K562 (cell line): ENCODE results near the gene TSR3. TPM values are rescaled to one million over a fixed set of nuclear protein-coding genes. Genes with fewer than 3 reads are reported as not detected.

ENCODE experiments used
- BCOR ChIP-seq: fragments of 450-650 bp; IDR thresholded peaks from 2 replicates; pipeline ENCODE4 v1.6.1; 2016
- CCNT2 ChIP-seq: IDR thresholded peaks from 2 replicates; pipeline ENCODE4 v1.6.1; 2011; ENCODE audit warnings: borderline replicate concordance, low read depth, mild to moderate bottlenecking, moderate library complexity, mixed read lengths, low read length; ENCODE audit not compliant: insufficient read length; ENCODE audit errors: extremely low read depth
- CEBPZ ChIP-seq: fragments of 150-350 bp; IDR thresholded peaks from 2 replicates; pipeline ENCODE4 v1.6.1; 2014; ENCODE audit warnings: low read depth, mild to moderate bottlenecking, low read length, borderline replicate concordance
- ELF1 ChIP-seq: fragments of 200-800 bp; sonication (Bioruptor generic); IDR thresholded peaks from 2 replicates; pipeline ENCODE4 v1.6.1; 2016; ENCODE audit warnings: missing genetic modification characterization, missing compliant biosample characterization
- EP300 ChIP-seq: IDR thresholded peaks from 2 replicates; pipeline ENCODE4 v1.6.1; 2012; ENCODE audit warnings: low read length, improper control_type of control experiment
- ESRRA ChIP-seq: fragments of 450-650 bp; IDR thresholded peaks from 2 replicates; pipeline ENCODE4 v1.6.1; 2014; ENCODE audit warnings: low read depth, mild to moderate bottlenecking, moderate library complexity, borderline replicate concordance
- ETV5 ChIP-seq: sonication (generic); formaldehyde crosslinking; IDR thresholded peaks from 2 replicates; pipeline ENCODE4 v1.4.0; 2020; ENCODE audit warnings: low read depth, mild to moderate bottlenecking, missing genetic modification reagents
- HNRNPL ChIP-seq: fragments of 200-400 bp; formaldehyde crosslinking; IDR thresholded peaks from 2 replicates; pipeline ENCODE4 v1.6.1; 2017; ENCODE audit warnings: low read depth, mild to moderate bottlenecking, low read length
- KDM2B ChIP-seq: fragments of 250-450 bp; sonication (Bioruptor Pico); IDR thresholded peaks from 2 replicates; pipeline ENCODE4 v1.8.0; 2021; ENCODE audit warnings: mild to moderate bottlenecking, moderate library complexity
- KLF13 ChIP-seq: fragments of 450-650 bp; IDR thresholded peaks from 2 replicates; pipeline ENCODE4 v1.6.1; 2016; ENCODE audit warnings: missing genetic modification characterization, low read depth, mild to moderate bottlenecking, missing compliant biosample characterization, moderate library complexity, borderline replicate concordance
- LCOR ChIP-seq: sonication (generic); formaldehyde crosslinking; IDR thresholded peaks from 2 replicates; pipeline ENCODE4 v1.8.0; 2022; ENCODE audit warnings: mild to moderate bottlenecking, missing genetic modification reagents
- MCM3 ChIP-seq: fragments of 450-650 bp; IDR thresholded peaks from 2 replicates; pipeline ENCODE4 v1.6.1; 2016
- PHF21A ChIP-seq: fragments of 450-650 bp; IDR thresholded peaks from 2 replicates; pipeline ENCODE4 v1.6.1; 2017; ENCODE audit warnings: low read depth, borderline replicate concordance
- POLR3G ChIP-seq: IDR thresholded peaks from 2 replicates; pipeline ENCODE4 v1.6.1; 2011; ENCODE audit not compliant: insufficient read length, insufficient replicate concordance; ENCODE audit errors: extremely low read depth
- PPARD ChIP-seq: fragments of 250-450 bp; sonication (Bioruptor Pico); IDR thresholded peaks from 2 replicates; pipeline ENCODE4 v1.8.0; 2022; ENCODE audit warnings: inconsistent platforms, mild to moderate bottlenecking, moderate library complexity
- RFX1 ChIP-seq: fragments of 450-650 bp; IDR thresholded peaks from 2 replicates; pipeline ENCODE4 v1.6.1; 2016; ENCODE audit warnings: mild to moderate bottlenecking, moderate library complexity
- SIN3B ChIP-seq: fragments of 450-650 bp; IDR thresholded peaks from 2 replicates; pipeline ENCODE4 v1.6.1; 2017; ENCODE audit warnings: low read depth, mild to moderate bottlenecking, moderate library complexity
- TEAD4 ChIP-seq, 2 experiments: sonication (generic) in 1 of 2; formaldehyde crosslinking in 1 of 2; IDR thresholded peaks; 2 replicates each; pipeline versions ENCODE4 v1.6.1 to v1.8.0; 2012 to 2022; ENCODE audit warnings: borderline replicate concordance in 1 of 2, inconsistent platforms in 1 of 2, low read length in 1 of 2, mild to moderate bottlenecking in 1 of 2, missing genetic modification reagents in 1 of 2
- ZFP1 ChIP-seq: fragments of 450-650 bp; formaldehyde crosslinking; IDR thresholded peaks from 2 replicates; pipeline ENCODE4 v1.4.0; 2020; ENCODE audit warnings: mild to moderate bottlenecking, mixed read lengths
- ZNF134 ChIP-seq: fragments of 250-450 bp; sonication (Bioruptor Pico); conservative IDR thresholded peaks from 2 replicates; pipeline ENCODE4 v1.4.0; 2020
- ZNF274 ChIP-seq: IDR thresholded peaks from 2 replicates; pipeline ENCODE4 v1.6.1; 2011; ENCODE audit warnings: low read depth, mild to moderate bottlenecking, low read length, moderate library complexity, borderline replicate concordance
- ZNF41 ChIP-seq: fragments of 250-450 bp; sonication (Bioruptor Pico); conservative IDR thresholded peaks from 2 replicates; pipeline ENCODE4 v1.4.0; 2020; ENCODE audit warnings: mild to moderate bottlenecking
- ZNF586 ChIP-seq: fragments of 450-650 bp; formaldehyde crosslinking; conservative IDR thresholded peaks from 2 replicates; pipeline ENCODE4 v1.4.0; 2020; ENCODE audit warnings: mild to moderate bottlenecking, moderate library complexity
- ZNF639 ChIP-seq, 2 experiments: fragments of 200-800 bp in 1 of 2; sonication (Bioruptor generic) in 1 of 2; sonication (generic) in 1 of 2; formaldehyde crosslinking in 1 of 2; IDR thresholded peaks in 1 of 2; conservative IDR thresholded peaks in 1 of 2; 2 replicates each; pipeline versions ENCODE4 v1.5.0 to v1.6.1; 2016 to 2020; ENCODE audit warnings: missing compliant biosample characterization in 1 of 2, missing genetic modification characterization in 1 of 2, missing genetic modification reagents in 1 of 2
- polyA plus RNA-seq, 8 experiments: library from polyadenylated mRNA; depleted of rRNA in 4 of 8; stranded (reverse) in 5 of 8; unstranded in 3 of 8; fragments of >200 nt; fragmentation: Nextera tagmentation in 2 of 8; fragmentation: Illumina TruSeq in 1 of 8; extraction: Ambion mirVana in 2 of 8; extraction: Trizol in 1 of 8; gene quantifications; 2 replicates each; pipeline versions ENCODE4 v1.2.1 to v1.2.3, GENCODE V29; 2011 to 2014; ENCODE audit warnings: inconsistent platforms in 1 of 8, missing spikeins in 1 of 8
- total RNA-seq, 7 experiments: library from RNA; depleted of rRNA in 6 of 7; stranded (reverse); fragments of >200 nt in 6 of 7; fragmentation: Illumina TruSeq in 2 of 7; extraction: Trizol in 2 of 7; gene quantifications; 2 replicates each; pipeline versions ENCODE4 v1.2.1 to v1.2.3, GENCODE V29; 2011 to 2021; ENCODE audit warnings: low replicate concordance in 1 of 7

TSR3 gene
- total and polyA plus RNA-seq, 9 of the 15 experiments (the other 6 are each of a cell fraction or from before 2014, with no cell fraction given): 1.5 to 74.8 (median 16.5) TPM

GRCh38 chr16:1308977-1309885 is 42.4 kb downstream of the TSR3 start, which contains the start of gene UBE2I (continued):
- peak in 1 of 2 experiments; percentile 92; a peak in 2 of 4 replicates for TF ChIP-seq ZNF639 (CRISPR knock-in tag; conservative IDR thresholded peaks at IDR 0.05 in 1 of 2, IDR thresholded peaks at IDR 0.05 in 1 of 2)
- no peak for TF ChIP-seq PHF21A
- peak; percentile 75; the same call in 1 of the 2 replicates for TF ChIP-seq KLF13 (tag)
- TF ChIP-seq ZNF274: no peak
- no peak for TF ChIP-seq RFX1
- TF ChIP-seq MCM3: no peak
- TF ChIP-seq PPARD (CRISPR knock-in tag): no peak
- 0 out of 2 replicates have a peak, but pooled peaks have one; percentile 36 for TF ChIP-seq BCOR
- TF ChIP-seq KDM2B: no peak
- no peak for TF ChIP-seq CEBPZ
- TF ChIP-seq ZNF134 (CRISPR knock-in tag): no peak
- 0 out of 2 replicates have a peak, but pooled peaks have one; percentile 60 for TF ChIP-seq LCOR (CRISPR knock-in tag)
- TF ChIP-seq ZNF586 (CRISPR knock-in tag): no peak
- no peak for TF ChIP-seq SIN3B
- no peak for TF ChIP-seq ZNF41 (CRISPR knock-in tag)
- TF ChIP-seq HNRNPL: no peak
- no peak for TF ChIP-seq POLR3G
- no peak for TF ChIP-seq ZFP1 (CRISPR knock-in tag)
- TF ChIP-seq ETV5 (CRISPR knock-in tag): no peak
- peak; percentile 13 for TF ChIP-seq ESRRA
- no peak for TF ChIP-seq EP300
- no peak for TF ChIP-seq TEAD4 (IDR thresholded peaks at IDR 0.05; ENCODE audit: low read length)
- 0 out of 2 replicates have a peak, but pooled peaks have one; percentile 54 for TF ChIP-seq TEAD4 (CRISPR knock-in tag; IDR thresholded peaks at IDR 0.05; ENCODE audit: borderline replicate concordance)
- TF ChIP-seq CCNT2: peak; percentile 34
- TF ChIP-seq ELF1 (tag): peak; percentile 18
